GM19240 (cell line): ENCODE measurements around the gene SCUBE3.

Experiments
- DNase-seq: peaks from one replicate; pipeline ENCODE4 v3.0.0; 2011; ENCODE audit warnings: low spot score; ENCODE audit not compliant: insufficient read length

The SCUBE3 gene

DNA sequence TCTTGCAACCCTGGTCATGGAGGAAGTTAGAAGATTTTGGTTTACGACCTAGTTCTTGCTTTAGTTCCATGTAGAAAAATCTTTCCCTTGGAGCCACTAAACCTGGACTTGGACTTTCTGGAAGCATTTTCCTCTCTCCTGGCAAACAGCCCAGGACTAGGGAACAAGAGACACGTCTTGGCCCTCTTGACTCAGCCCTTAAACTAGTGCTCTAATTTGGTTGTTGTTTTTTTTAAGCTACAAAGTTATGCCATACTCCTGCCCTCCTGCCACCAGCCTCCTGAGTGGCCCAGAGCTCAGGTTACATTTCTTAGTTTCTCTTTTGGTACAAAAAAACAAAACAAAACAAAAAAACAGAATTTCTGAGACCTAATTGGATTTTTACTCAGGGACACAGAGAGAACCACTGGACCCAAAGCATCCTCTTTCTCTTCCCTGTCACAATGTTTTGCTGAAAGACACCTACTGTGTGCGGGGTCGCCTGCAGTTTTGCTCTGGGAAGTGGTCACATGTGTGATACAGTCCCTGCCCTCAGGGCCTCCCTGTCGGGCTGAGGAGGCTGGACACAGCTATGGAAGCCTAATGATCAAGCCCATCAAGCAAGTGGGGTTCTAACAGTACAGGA, 32.3 kb upstream of the SCUBE3 start:
- no peak for DNase-seq

DNA sequence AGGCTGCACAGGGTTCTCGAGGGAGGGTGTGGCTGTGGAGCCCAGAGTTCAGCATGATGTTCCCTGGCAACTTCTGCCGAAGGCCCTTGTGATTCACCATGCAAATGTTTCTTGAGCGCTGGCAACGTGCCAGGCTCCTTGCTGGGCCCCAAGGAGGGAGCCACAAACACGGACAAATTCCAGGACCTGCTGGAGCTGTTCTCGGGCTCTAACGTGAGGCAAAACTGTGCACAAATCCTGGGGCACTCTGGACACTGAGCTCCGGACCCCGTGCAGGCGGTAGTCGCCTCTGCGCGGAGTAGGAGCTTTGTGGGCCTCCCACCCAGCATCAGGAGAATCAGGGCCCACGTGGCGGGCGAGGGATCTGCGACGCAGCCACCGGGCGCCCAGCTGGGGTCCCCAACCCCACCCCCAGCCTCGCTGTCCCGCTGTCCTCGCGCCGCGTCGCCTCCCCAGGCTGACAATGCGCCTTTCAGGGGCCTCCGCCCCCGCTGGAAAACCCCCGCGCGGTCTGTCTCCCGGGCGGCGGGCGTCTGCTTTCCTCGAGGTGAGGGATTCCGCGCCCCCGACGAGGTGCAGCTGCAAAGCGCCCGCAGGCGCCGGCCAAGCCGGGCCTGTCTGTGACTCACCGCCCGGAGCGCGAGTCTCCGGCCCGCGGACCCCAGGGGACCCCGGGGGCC, 31.7 kb upstream of the SCUBE3 start:
- DNase-seq: no peak

DNA sequence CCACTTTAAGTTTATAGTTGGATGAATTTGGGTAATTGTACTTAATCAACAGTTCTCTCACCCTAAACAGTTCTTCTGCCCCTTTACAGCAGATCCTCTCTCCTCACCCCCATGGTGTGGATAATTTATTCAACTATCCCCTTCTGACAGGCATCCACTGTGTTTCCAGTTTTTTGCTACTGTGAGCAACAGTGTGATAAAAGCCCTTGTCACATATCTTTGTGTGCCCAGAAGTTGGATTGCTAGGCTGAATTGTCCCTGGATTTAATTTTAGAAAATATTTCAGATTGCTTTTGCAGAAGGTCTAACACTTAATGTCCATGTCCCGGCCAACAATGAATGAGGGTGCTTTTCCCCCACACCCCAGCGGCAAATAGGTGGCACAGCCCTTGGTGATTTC, 30.5 kb upstream of the SCUBE3 start:
- no peak for DNase-seq

DNA sequence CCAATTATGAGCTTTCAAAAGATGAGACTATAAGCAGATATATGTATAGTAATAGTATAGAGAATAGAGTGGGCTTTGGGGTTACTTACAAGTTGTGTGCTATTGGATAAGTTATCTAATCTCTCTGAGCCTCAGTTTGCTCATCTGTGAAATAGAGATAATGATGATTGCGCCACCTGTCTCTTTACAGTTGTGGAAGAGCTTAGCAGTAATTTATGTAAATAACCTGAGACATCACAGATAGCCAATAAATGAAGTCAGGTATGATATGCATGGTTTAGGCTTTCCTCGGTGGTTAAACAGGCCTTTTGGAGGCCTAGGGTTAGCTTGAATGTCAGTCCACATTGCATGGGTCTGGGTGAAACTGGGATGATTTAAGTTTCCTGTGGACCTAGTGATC, 29.8 kb upstream of the SCUBE3 start:
- no peak for DNase-seq

DNA sequence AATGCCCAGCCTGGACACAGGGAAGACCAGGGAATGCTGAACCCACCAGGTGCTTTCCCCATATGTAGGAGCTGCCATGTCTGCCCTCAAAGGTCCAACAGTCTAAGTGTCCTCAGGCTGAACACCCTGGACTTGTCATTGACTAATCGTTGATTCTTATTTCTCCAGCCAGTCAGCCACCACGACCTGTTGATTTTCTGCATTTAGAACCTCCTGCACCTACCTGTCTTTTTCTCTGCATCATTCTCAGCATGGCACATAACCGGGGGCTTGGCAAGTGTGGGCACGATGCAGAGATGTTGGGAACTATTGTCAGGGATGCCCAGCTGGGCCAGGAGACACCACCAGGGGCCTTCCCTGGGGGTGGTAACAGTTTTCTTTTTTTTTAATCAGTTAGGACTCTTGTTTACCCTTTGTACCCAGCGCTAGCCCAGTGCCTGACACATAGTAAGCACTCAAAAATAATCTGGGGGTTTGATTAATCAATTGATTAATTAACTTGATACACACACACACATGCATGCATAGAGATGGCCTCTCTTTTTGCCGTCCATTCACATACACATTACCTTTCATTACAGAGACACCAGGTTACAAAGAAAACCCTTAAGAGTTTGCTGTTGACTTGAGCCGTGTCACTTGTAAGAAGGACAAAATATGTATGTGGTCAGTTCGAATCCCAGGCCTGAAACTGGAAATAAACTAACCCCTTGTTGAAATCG, 29.0 kb upstream of the SCUBE3 start:
- no peak for DNase-seq

DNA sequence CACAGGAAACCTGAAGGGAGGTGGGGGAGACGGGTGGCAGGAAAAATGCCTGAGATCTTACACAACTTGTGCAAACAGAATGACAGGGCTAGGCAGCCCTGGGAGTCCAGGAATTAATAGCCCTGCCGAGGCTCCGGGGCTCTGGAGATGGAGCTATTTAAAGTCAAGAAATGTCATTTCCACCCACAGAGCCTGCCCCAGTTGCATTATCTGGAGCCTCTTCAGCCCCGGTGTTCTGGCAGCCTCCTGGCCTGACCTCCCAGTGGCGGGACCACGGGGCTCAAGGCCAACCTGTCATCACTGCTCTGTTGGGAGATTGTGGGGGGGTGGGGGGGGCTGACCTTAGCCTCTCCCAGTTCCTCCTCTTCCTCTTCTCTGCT, 28.5 kb upstream of the SCUBE3 start:
- DNase-seq: no peak

DNA sequence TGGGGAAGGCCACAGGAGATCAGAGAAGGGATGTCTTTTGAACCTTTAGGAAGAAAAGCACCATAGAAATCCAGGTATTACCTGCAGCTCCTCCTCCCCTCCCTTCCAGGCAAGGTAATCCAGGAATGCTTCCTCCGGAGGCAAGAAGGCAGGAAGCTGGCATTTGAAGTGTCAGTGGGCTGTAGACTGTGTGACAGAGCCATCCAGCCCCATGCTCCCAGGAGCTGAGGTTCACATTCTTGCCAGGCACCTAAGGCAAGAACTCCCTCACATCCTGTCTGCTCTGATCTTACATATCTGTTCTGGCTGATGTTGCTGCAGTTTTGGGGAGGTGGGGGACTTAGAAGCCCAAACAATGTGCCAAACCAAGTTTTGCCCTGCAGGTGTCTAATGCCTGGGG, 27.8 kb upstream of the SCUBE3 start:
- no peak for DNase-seq

DNA sequence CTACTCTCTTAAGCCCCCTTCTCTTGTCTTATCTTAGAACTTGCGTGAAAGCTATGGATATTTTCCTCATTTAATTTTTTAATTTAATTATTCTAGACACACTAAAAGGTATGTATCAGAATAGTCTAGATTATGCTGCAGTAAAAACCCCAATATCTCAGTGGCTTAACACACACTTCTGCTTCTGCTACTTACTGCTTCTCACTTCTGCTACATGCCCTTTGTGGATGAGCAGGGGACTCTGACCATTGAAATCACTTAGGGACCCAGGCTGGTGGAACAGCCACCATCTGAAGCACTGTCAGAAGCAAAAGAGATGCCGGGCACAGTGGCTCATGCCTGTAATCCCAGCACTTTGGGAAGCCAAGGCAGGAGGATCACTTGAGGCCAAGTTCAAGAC, 27.2 kb upstream of the SCUBE3 start:
- no peak for DNase-seq

DNA sequence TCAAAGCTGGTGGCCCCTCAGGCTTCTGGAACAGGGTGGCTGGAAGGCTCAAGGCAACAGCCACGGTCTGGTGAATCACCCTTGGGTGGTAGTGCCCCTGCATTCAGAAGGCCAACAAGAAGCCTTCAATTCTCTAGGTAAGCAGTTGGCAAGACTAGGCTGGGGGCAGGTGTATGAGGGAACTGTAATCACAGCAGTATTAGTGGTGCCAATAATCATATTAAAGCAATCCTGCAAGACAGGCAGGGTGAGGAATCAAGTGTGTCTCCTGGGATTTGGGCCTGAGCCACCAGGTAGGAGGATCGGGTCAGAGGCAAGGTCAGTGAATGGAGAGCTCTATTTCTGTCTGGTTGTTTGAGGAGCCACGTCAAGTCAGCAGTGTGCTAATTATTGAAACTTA, 24.9 kb upstream of the SCUBE3 start:
- DNase-seq: no peak

DNA sequence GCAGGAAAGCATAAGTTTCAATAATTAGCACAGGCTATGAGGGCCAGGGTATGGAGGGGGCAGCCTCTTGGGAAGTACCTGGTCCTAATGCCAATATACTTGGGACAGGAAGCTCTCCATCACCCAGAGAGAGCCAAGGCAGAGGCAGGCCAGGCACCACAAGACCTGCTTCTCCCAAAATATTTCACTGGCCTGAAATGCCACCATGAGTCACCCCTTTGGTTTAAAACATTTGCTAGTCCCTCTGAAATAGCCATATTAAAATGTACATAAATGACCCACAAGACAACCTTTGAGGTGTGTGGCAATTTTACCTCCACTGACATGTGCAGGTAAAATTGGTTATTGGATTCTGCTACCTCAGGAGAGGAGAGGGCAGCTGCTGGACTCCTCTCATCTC, 23.4 kb upstream of the SCUBE3 start:
- DNase-seq: no peak

DNA sequence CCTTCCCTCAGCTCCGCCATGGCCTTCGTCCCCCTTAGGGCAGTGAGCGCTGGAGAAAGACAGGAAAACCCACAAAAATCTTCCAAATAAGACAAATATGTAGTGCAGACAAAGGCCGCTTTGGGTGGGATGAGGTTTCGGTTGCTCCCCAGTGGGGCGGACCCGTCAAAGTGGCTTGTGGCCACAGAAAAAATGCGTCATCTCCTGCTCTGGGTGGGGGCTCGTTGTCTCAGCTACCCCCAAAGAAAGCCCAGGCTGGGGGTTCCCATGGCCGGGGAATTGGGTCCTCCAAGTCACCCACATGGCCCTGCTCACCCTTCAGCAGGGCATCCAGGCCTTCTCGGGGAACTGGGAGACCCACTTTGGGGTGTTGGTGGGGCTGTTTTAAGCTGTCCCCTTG, 21.9 kb upstream of the SCUBE3 start:
- DNase-seq: no peak

DNA sequence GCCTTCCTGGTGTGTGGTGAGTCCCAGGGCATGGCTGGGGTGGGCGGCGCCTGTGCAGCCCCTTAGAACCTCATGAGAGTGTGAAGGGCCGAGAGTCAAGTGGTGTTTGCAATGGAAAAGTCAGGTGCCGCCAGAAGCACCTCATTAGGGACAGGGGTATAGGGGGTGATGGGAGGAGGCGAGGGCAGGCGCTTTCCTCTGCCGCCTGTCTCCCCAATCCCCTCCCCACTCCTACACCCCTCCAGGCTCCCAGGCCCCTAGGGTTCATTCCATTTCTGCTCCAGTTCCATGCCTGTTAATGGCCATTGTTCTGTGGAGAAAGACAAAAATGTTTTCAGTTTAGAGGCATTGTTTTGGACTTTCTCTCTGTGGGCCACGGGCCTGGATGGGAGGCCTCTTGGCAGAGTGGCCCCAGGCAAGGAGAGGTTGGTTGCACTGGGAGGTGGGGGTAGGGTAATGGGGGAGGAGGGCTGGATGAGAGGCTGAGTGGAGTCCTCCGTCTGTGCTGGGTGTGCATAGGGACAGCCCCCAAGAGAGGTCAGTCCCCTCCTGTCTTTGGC, 21.4 kb upstream of the SCUBE3 start:
- DNase-seq: no peak

DNA sequence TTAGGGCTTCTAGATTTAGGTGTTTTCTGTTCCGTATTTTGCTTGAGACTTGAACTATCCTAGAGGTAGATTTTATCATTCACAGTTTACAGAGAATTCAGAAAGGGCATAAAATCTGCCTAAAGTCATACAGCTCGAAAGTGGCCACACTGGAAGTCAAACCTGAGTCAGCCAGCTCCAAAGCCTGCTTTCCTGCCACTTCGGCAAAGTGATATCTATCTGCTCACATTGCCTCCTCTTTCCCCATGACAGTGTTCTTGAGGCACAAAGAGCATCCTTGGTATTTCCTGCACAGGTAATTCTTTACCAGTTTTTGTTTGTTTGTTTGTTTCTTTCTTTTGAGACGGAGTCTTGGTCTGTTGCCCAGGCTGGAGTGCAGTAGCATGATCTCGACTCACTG, 19.4 kb upstream of the SCUBE3 start:
- DNase-seq: no peak

DNA sequence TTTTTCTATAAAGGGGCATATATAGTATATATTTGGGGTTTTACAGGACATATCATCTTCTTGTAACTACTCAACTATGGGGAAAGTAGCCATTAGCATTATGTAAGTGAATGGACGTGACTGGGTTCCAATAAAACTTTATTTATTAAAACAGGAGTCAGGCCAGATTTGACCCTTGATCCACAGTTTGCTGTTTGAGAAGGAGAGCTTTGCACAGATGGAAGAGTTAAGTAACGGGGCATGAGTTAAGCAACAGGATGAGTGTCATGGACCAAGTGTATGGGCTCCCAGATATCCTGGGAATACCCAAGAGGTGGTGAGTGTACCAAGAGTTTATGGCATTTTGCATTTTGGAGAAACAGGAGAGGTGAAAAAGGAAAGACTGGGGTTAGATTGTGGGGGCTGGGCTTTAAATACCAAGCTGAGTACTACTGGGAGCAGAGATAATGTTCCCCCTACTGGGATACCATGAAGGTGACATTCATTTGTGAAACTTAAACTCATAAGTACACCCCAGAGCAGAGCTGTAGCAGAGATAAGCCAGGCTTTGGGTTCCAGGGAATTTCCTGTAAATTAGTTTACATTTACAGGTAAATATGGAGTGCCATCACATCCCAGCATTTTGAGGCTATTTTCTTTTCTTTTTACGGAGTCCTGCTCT, 18.5 kb upstream of the SCUBE3 start:
- no peak for DNase-seq

DNA sequence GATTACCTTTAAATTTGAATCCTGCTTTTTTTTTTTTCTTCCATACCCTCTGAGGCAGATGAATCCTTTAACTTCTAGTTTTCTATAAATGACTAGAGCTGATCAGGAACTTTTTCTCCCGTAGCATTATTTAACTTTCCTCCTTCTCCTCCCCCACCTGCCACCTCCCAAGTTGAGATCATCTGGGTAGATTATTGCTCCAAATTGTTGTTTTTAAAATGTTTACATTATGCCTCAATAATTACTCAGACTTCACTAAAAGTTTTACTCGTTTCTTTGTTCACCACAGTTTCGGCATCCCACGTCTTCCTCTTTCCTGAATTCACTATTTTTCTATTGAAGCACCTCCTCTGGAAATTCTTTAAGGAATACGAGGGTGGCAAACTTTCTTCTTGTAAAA, 16.6 kb upstream of the SCUBE3 start:
- DNase-seq: no peak

DNA sequence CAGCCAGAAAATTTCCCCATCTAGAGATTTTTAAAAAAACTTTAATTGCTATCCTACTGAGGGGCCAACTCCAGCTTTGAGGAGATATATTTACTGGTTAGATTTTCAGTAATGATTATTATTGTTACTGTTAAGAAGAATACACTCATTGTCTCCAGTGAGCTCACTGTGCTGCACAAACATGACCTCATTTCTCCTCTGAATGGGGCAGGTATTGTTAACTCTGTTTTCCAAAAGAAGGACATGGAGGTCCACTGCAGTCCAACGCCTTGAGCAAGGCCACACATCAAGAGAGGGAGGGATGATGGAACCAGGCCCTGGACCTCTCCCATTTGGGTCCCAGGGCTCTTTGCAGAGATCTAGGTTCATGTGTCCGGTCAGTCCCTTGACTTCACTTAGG, 13.9 kb upstream of the SCUBE3 start:
- DNase-seq: no peak

DNA sequence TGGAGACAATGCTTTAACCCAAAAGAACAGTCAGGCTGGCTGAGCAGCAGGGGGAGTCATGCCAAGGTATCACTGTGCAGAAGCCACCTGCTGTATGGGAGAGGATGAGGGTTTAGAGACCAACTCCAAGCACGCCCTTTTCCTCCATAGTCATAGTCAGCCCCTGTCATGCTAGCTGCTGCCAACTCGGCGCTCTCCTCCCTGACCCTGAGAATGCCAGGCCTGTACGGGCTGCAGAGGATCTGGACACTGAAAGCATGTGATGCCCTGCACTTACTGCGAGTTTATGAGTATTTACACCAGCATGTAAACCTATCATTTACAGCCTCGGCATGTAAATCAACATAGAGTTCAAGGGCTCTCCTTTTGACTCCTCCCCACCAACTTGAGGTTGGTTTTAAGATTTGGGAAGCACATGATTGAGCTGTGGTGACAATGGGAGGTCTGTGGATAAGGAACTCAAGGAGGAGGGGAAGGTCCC, 11.7 kb upstream of the SCUBE3 start:
- DNase-seq: no peak

DNA sequence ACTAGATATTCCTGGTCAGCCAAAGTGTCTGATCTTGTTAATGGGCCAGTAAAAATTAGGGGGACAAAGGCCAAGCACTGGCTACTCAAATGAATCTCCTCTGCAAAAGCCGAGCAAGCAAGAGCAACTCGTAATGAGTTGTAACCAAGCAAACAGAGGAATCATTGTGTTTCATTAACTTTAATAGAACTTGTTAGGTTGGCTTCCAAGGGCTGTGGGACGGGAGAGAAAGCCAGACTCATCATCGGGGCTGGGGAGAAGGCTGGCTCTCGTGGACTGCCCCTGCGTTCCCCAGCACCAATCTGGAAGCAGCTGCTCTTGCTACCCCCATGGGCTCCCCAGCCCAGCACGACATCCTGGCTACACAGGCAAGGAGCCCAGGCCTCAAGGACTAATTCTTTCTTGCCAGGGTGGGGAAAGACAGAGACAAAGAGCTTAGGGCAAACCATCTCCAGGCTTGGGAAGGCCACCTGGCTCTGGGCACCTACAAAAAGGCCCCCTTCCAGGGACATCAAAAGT, 10.5 kb upstream of the SCUBE3 start:
- no peak for DNase-seq

DNA sequence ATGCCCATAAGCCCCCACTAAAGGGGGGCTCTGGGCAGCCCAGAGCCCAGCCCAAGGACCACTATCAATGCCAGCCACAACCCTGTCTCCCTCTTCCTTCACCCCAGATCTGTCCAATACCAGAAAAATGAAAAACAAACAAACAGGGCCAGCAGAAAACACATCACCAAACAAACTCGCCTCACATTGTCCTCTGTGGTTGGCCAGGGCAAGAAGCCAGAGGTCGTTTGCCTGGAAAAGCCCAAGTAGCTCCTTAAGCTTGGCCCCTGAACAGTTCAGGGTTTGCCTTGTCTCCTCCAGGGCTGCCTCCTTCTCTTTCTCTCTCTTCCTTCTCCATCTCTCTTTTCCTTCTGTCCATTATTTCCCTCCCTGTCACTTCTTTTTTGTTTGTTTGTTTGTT, 10.1 kb upstream of the SCUBE3 start:
- no peak for DNase-seq

DNA sequence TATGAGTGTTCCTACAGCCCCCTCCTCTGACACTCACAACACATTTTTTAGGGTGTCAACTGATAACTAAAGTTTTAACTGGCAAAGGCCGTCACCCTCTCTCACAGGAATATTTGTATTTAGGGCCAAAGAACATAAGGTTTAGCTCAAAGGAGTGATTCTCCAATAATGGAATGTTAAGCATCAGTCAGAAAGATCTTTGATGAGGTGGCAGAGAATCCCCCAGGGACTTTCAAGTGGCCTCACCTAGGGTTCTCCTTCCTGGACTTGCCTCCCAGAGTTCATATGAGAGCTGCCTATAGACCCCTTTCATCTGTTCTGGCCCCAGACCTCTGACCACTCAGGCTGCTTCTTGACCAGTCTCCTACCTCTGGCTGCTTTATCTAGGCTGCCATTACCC, 7.4 kb upstream of the SCUBE3 start:
- no peak for DNase-seq

DNA sequence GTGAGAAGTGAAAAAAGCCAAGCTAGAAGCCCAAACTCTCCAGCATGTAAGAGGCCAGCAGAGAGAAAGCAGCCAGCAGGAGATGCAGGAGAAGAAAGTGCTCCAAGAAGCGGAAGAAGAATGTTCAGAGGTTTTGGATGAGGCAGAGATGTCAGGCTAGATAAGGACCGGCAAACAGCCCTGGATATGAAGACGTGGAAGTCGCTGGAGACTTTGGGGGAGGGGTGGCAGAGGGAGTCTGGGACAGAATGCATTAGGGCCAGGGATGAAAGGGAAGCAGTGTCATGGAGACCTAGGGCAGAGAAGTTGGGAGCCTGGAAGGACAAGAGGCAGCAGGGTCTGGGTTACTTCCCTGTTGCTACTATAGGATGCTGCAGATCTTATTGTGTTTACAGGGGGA, 5.3 kb upstream of the SCUBE3 start:
- no peak for DNase-seq

DNA sequence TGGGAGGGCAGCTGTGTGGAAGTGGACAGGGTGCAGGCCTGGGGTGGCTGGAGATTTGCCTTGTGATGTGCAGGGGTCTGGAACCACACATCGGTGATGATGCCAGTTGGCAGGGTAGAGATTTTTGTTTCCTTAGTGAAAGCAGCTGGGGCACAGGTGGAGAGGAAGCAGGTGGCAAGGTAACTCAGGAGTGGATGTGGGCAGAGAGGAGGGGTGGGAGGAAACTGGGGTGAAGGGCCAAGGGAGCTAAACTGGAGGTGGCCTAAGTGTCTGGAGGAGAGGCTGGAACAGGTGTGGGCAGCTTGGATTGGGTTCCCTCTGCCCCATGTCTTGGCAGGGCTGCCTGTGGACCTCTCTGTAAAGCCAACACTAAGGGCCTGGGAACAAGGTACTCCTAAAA, 4.7 kb upstream of the SCUBE3 start:
- no peak for DNase-seq
